Activated naive CD8-positive, alpha-beta T cell treated with anti-CD3 and anti-CD28 coated beads, Interleukin-2, amount 50 U/mL, for 24 hours (primary cell): ENCODE results near the gene CDH12.

ENCODE experiments used
- ATAC-seq: fragments of 150-1000 bp; cut with Tn5 transposase; one replicate; pipeline ENCODE4 v1.10.0; 2021
- DNase-seq: peaks from one replicate; pipeline ENCODE4 v3.0.0; 2021
- H3K27ac Mint-ChIP-seq: one replicate; pipeline ENCODE4 v1.8.0; 2021; ENCODE audit warnings: mild to moderate bottlenecking, mixed read lengths
- H3K27me3 Mint-ChIP-seq: one replicate; pipeline ENCODE4 v1.8.0; 2021; ENCODE audit warnings: mixed read lengths
- H3K36me3 Mint-ChIP-seq: one replicate; pipeline ENCODE4 v1.8.0; 2021; ENCODE audit warnings: low read depth, mixed read lengths
- H3K4me1 Mint-ChIP-seq: one replicate; pipeline ENCODE4 v1.8.0; 2021; ENCODE audit warnings: mixed read lengths
- H3K4me3 Mint-ChIP-seq: one replicate; pipeline ENCODE4 v1.8.0; 2021; ENCODE audit warnings: mild to moderate bottlenecking, moderate library complexity, mixed read lengths
- H3K9me3 Mint-ChIP-seq: one replicate; pipeline ENCODE4 v1.8.0; 2021; ENCODE audit warnings: mixed read lengths

The CDH12 gene

GRCh38 chr5:22722491-22722890 lies 130.7 kb downstream of the CDH12 start:
- Mint-ChIP-seq H3K27me3 (no peaks in the 10 kb centered on the region), H3K36me3 (no peaks in the 10 kb centered on the region), H3K4me3 (no peak overlapping the region), H3K4me1 (no peaks in the 10 kb centered on the region), H3K27ac (no peak overlapping the region), H3K9me3 (peaks cover 22% of the 10 kb centered on the region)
- ATAC-seq (no peak), DNase-seq (no peak)

GRCh38 chr5:22722056-22722455 lies 131.1 kb downstream of the CDH12 start:
- DNase-seq, result no peak
- H3K36me3 Mint-ChIP-seq, result no peaks in the 10 kb centered on the region
- no peaks in the 10 kb centered on the region for H3K4me1 Mint-ChIP-seq
- no peak overlapping the region for H3K4me3 Mint-ChIP-seq
- no peak for ATAC-seq
- H3K9me3 Mint-ChIP-seq, result peaks cover 22% of the 10 kb centered on the region
- H3K27me3 Mint-ChIP-seq, result no peaks in the 10 kb centered on the region
- no peak overlapping the region for H3K27ac Mint-ChIP-seq

- peaks cover 16% of the 10 kb centered on the region for H3K9me3 Mint-ChIP-seq
- no peak for ATAC-seq
- no peak overlapping the region for H3K4me3 Mint-ChIP-seq
Observed at GRCh38 chr5:22719842-22720241, 133.3 kb downstream of the CDH12 start.

GRCh38 chr5:22710660-22711059 lies 142.5 kb downstream of the CDH12 start:
- Mint-ChIP-seq H3K9me3 (peaks cover 14% of the 10 kb centered on the region), H3K4me3 (no peak overlapping the region), H3K27ac (no peak overlapping the region), H3K27me3 (no peaks in the 10 kb centered on the region), H3K36me3 (no peaks in the 10 kb centered on the region), H3K4me1 (no peaks in the 10 kb centered on the region)
- DNase-seq (no peak), ATAC-seq (no peak)

More at GRCh38 chr5:22719842-22720241, 133.3 kb downstream of the CDH12 start:
- Mint-ChIP-seq H3K4me1 (no peaks in the 10 kb centered on the region), H3K27me3 (no peaks in the 10 kb centered on the region), H3K27ac (no peak overlapping the region), H3K36me3 (no peaks in the 10 kb centered on the region)
- no peak for DNase-seq

GRCh38 chr5:22709743-22710142 lies 143.4 kb downstream of the CDH12 start:
- no peaks in the 10 kb centered on the region for H3K27me3 Mint-ChIP-seq
- ATAC-seq, result no peak
- no peak overlapping the region for H3K27ac Mint-ChIP-seq
- H3K9me3 Mint-ChIP-seq, result peaks cover 14% of the 10 kb centered on the region
- H3K36me3 Mint-ChIP-seq, result no peaks in the 10 kb centered on the region
- no peaks in the 10 kb centered on the region for H3K4me1 Mint-ChIP-seq
- no peak overlapping the region for H3K4me3 Mint-ChIP-seq
- DNase-seq, result no peak

GRCh38 chr5:22708770-22709328 lies 144.3 kb downstream of the CDH12 start:
- H3K36me3 Mint-ChIP-seq, result no peaks in the 10 kb centered on the region
- H3K9me3 Mint-ChIP-seq, result peaks cover 14% of the 10 kb centered on the region

GRCh38 chr5:22706901-22707300 lies 146.2 kb downstream of the CDH12 start:
- Mint-ChIP-seq H3K9me3 (peaks cover 14% of the 10 kb centered on the region), H3K27ac (no peak overlapping the region), H3K27me3 (no peaks in the 10 kb centered on the region), H3K4me1 (no peaks in the 10 kb centered on the region), H3K4me3 (no peak overlapping the region), H3K36me3 (no peaks in the 10 kb centered on the region)
- ATAC-seq (no peak), DNase-seq (no peak)

More at GRCh38 chr5:22708770-22709328, 144.3 kb downstream of the CDH12 start:
- Mint-ChIP-seq H3K27me3 (no peaks in the 10 kb centered on the region), H3K4me1 (no peaks in the 10 kb centered on the region), H3K4me3 (no peak overlapping the region), H3K27ac (no peak overlapping the region)
- ATAC-seq (no peak), DNase-seq (no peak)

- H3K9me3 Mint-ChIP-seq, result no peaks in the 10 kb centered on the region
- H3K36me3 Mint-ChIP-seq, result no peaks in the 10 kb centered on the region
- H3K27me3 Mint-ChIP-seq, result no peaks in the 10 kb centered on the region
- no peak for ATAC-seq
- no peaks in the 10 kb centered on the region for H3K4me1 Mint-ChIP-seq
- H3K27ac Mint-ChIP-seq, result no peak overlapping the region
- H3K4me3 Mint-ChIP-seq, result no peak overlapping the region
- no peak for DNase-seq
Observed at GRCh38 chr5:22699319-22699718, 153.8 kb downstream of the CDH12 start.

- H3K27ac Mint-ChIP-seq, result no peak overlapping the region
- no peak overlapping the region for H3K4me3 Mint-ChIP-seq
- no peaks in the 10 kb centered on the region for H3K4me1 Mint-ChIP-seq
Observed at GRCh38 chr5:22693121-22693520, 160.0 kb downstream of the CDH12 start.

GRCh38 chr5:22683050-22683449 lies 170.1 kb downstream of the CDH12 start:
- DNase-seq (no peak), ATAC-seq (no peak)
- Mint-ChIP-seq H3K9me3 (peaks cover 4% of the 10 kb centered on the region), H3K27ac (no peak overlapping the region), H3K4me1 (no peaks in the 10 kb centered on the region), H3K4me3 (no peak overlapping the region), H3K36me3 (no peaks in the 10 kb centered on the region), H3K27me3 (no peaks in the 10 kb centered on the region)

More at GRCh38 chr5:22693121-22693520, 160.0 kb downstream of the CDH12 start:
- Mint-ChIP-seq H3K36me3 (no peaks in the 10 kb centered on the region), H3K9me3 (peaks cover 9% of the 10 kb centered on the region), H3K27me3 (no peaks in the 10 kb centered on the region)
- ATAC-seq, result no peak
- DNase-seq, result no peak

GRCh38 chr5:22678886-22679285 lies 174.3 kb downstream of the CDH12 start:
- no peaks in the 10 kb centered on the region for H3K4me1 Mint-ChIP-seq
- H3K9me3 Mint-ChIP-seq, result peaks cover 16% of the 10 kb centered on the region
- H3K27ac Mint-ChIP-seq, result no peak overlapping the region
- no peak overlapping the region for H3K4me3 Mint-ChIP-seq
- DNase-seq (no peak), ATAC-seq (no peak)
- H3K36me3 Mint-ChIP-seq, result no peaks in the 10 kb centered on the region
- H3K27me3 Mint-ChIP-seq, result no peaks in the 10 kb centered on the region

- ATAC-seq, result no peak
- H3K4me1 Mint-ChIP-seq, result no peaks in the 10 kb centered on the region
Observed at GRCh38 chr5:22673131-22673530, 180.0 kb downstream of the CDH12 start.

GRCh38 chr5:22669345-22669744 lies 183.8 kb downstream of the CDH12 start:
- H3K4me3 Mint-ChIP-seq, result no peak overlapping the region
- no peaks in the 10 kb centered on the region for H3K27me3 Mint-ChIP-seq
- ATAC-seq, result no peak
- no peaks in the 10 kb centered on the region for H3K4me1 Mint-ChIP-seq
- no peak overlapping the region for H3K27ac Mint-ChIP-seq
- H3K36me3 Mint-ChIP-seq, result no peaks in the 10 kb centered on the region
- H3K9me3 Mint-ChIP-seq, result peaks cover 20% of the 10 kb centered on the region
- DNase-seq, result no peak

More at GRCh38 chr5:22673131-22673530, 180.0 kb downstream of the CDH12 start:
- no peak overlapping the region for H3K4me3 Mint-ChIP-seq
- no peaks in the 10 kb centered on the region for H3K36me3 Mint-ChIP-seq
- H3K27ac Mint-ChIP-seq, result no peak overlapping the region
- H3K9me3 Mint-ChIP-seq, result peaks cover 27% of the 10 kb centered on the region
- H3K27me3 Mint-ChIP-seq, result no peaks in the 10 kb centered on the region
- DNase-seq, result no peak

GRCh38 chr5:22665801-22666200 lies 187.3 kb downstream of the CDH12 start:
- H3K27me3 Mint-ChIP-seq, result no peaks in the 10 kb centered on the region
- H3K4me3 Mint-ChIP-seq, result no peak overlapping the region
- H3K4me1 Mint-ChIP-seq, result no peaks in the 10 kb centered on the region
- H3K27ac Mint-ChIP-seq, result no peak overlapping the region
- H3K9me3 Mint-ChIP-seq, result peaks cover 12% of the 10 kb centered on the region
- DNase-seq (no peak), ATAC-seq (no peak)
- H3K36me3 Mint-ChIP-seq, result no peaks in the 10 kb centered on the region

- DNase-seq (no peak), ATAC-seq (no peak)
- H3K9me3 Mint-ChIP-seq, result peaks cover 5% of the 10 kb centered on the region
- H3K27ac Mint-ChIP-seq, result no peak overlapping the region
- H3K4me3 Mint-ChIP-seq, result no peak overlapping the region
- no peaks in the 10 kb centered on the region for H3K36me3 Mint-ChIP-seq
- H3K4me1 Mint-ChIP-seq, result no peaks in the 10 kb centered on the region
- H3K27me3 Mint-ChIP-seq, result no peaks in the 10 kb centered on the region
Observed at GRCh38 chr5:22663134-22663533, 190.0 kb downstream of the CDH12 start.

GRCh38 chr5:22662391-22662790 lies 190.8 kb downstream of the CDH12 start:
- H3K4me3 Mint-ChIP-seq, result no peak overlapping the region
- H3K9me3 Mint-ChIP-seq, result peaks cover 5% of the 10 kb centered on the region
- H3K27ac Mint-ChIP-seq, result no peak overlapping the region
- ATAC-seq (no peak), DNase-seq (no peak)
- H3K4me1 Mint-ChIP-seq, result no peaks in the 10 kb centered on the region
- no peaks in the 10 kb centered on the region for H3K27me3 Mint-ChIP-seq
- H3K36me3 Mint-ChIP-seq, result no peaks in the 10 kb centered on the region
